Epithelial cell of prostate (primary cell): Measurements from ENCODE around the gene SYNE2.

Experiments used
- DNase-seq: peaks from one replicate; pipeline ENCODE4 v3.0.0-alpha.2; 2011; ENCODE audit warnings: low read depth, low spot score
- H3K27ac ChIP-seq: fragments of 450-650 bp; 2 replicates; pipeline ENCODE4 v1.5.1; 2017; ENCODE audit warnings: mild to moderate bottlenecking

SYNE2 gene

GRCh38 chr14:63908667-63909264 lies 56.0 kb downstream of the SYNE2 start:
- no peak overlapping the region for H3K27ac ChIP-seq

GRCh38 chr14:63909984-63910383 lies 57.2 kb downstream of the SYNE2 start:
- no peak overlapping the region for H3K27ac ChIP-seq
- DNase-seq: no peak

More at GRCh38 chr14:63908667-63909264, 56.0 kb downstream of the SYNE2 start:
- no peak for DNase-seq

GRCh38 chr14:63910583-63911363 lies 58.0 kb downstream of the SYNE2 start:
- no peak for DNase-seq
- no peak overlapping the region for H3K27ac ChIP-seq

DNA sequence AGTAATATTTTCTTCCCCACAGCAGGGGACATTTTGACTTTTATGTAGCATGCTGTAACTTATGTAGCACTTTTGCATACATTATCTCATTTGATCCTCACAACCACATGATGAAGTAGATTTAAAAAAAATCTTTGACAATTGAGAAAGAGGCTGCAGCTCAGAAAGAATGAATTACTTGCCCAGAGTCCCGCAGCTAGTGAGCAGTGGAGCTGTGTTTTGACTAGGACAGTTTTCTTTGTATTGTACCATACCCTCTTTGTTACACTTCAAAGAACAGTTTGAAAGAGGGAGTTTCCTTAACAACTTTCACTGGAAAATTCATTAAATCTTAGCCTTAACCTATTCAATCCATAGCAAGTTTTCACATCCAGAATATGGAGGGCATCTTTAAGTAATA lies 58.6 kb downstream of the SYNE2 start:
- DNase-seq: no peak
- H3K27ac ChIP-seq: no peak overlapping the region

DNA sequence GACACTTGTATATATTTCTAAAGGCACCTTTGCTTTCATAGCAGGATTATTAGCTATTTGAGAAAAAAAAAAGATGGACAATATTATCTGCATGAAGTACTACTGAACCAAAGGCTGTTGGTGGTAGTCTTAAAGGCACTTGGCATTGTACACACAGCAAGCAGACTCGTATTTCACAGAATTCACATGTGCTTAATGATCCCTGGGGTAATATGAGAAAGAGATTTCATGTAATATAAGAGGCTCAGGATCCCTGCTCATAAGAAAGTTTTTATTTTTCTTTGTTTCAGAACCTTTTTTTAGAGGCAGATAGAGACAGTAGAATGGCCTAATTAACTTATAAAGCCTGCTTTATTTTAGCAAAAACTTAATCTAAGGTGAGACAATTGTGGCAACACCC lies 59.5 kb downstream of the SYNE2 start:
- H3K27ac ChIP-seq: no peak overlapping the region
- DNase-seq: no peak

GRCh38 chr14:63918411-63918810 lies 65.6 kb downstream of the SYNE2 start:
- no peak overlapping the region for H3K27ac ChIP-seq
- DNase-seq: no peak

DNA sequence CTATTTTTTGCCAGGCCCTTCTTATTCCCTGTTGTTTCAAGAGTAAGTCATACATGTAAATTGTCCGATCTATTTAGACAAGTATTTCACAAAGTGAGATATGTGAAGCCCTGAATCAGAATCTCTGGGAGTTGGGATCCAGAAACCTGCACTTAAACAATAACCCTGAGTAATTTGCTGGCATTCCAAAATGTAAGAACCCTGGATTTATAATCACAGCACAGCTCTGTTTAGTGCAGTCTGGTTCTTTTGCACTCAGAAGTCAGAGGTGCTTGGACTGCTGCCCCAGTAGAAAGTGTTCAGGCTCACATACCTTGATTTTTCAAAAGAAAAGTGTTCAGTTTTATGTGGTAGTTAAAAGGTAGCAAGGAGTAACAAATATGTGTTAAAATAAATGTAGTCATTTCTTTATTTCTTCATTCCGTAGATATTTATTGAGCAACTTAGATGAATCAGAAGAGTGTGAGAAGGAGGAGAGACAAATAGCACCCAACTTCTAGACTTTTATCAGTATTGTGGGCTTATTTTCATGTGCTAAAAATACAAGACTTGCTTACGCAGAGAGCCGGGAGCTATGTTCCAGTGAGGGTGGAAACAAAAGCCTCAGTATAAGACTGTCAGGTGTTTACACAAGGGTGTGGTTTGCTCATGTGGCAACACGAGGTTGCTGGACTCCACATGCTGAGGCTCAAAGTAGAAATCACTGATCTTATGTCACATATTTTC lies 70.1 kb downstream of the SYNE2 start:
- H3K27ac ChIP-seq: peak overlapping the region; percentile 89
- peak; percentile 99 for DNase-seq

DNA sequence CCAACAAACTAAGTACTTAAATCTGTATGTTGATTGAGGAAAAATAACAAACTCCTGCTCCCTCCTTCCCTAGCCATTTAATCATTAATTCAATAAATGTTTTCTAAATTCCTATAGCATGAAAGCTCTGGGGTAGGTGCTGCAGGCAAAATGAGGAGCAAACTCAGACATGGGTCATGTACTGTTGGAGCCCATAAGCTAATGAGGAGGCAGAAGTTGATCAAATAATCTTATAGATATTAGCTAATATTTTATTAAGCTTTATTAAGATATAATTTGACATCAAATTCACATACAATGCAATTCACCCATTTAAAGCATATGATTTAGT lies 70.6 kb downstream of the SYNE2 start:
- peak overlapping the region; percentile 89 for H3K27ac ChIP-seq
- no peak for DNase-seq

GRCh38 chr14:63924375-63924774 lies 71.6 kb downstream of the SYNE2 start:
- DNase-seq: no peak
- H3K27ac ChIP-seq: no peak overlapping the region

DNA sequence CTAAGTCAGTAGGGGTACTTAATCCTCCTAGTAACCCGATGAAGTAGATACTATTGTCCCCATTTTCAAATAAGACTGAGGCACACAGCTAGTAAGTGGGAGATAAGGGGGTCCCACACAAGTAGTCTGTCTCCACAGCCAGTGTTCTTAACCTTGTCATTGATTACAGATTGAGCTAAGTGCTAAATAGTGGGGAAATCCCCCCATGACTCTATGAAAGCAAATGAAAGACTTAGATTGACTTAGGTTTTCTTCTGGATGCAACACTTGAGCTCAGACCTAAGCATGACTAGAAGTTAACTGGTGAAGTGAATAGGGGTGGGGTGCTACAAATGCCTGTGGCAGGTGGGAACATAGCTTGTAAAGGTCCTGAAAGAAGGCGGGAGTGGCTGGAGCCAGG lies 73.8 kb downstream of the SYNE2 start:
- H3K27ac ChIP-seq: no peak overlapping the region

GRCh38 chr14:63928744-63929174 lies 76.0 kb downstream of the SYNE2 start:
- no peak for DNase-seq
- H3K27ac ChIP-seq: no peak overlapping the region

More for the DNA sequence above, 73.8 kb downstream of the SYNE2 start:
- no peak for DNase-seq

DNA sequence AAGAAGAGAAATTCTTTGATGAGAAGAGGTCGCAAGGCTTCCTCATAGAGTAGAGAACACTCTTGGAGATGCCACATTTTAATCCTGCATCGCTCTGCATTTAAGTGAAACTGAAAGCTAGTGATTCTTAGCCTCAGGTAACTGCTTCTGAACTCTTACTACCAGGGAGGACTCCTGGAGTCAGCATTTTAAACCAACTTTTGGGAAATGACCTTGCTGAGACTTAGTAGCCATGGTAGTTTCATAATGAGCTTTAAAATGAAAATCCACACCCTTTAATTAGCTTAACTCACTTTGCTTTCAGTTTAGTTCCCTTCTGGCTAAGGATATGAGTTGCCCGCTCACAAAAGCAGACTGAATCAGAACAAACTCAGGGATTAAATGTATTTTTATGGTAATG lies 80.3 kb downstream of the SYNE2 start:
- no peak for DNase-seq

DNA sequence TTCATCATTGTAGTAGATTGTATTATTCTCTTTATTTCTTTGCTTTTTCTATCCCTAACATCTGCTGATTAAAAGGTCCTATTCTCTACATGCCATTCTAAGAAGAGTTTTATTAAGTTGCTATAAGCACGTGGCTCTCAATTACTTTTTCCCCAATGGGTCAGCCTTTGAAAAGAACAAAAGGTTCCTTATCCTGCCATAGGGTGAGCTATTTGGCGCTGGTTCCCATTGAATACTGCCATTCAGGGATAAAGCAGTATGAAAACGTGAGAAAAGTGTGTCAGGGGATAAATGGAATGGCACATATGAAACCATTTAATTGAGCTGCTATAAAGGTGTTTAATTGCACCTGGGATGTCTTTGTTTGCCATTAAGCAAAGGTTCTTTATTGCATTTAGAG lies 80.9 kb downstream of the SYNE2 start:
- H3K27ac ChIP-seq: no peak overlapping the region
- no peak for DNase-seq

More for the DNA sequence above, 80.3 kb downstream of the SYNE2 start:
- H3K27ac ChIP-seq: no peak overlapping the region

DNA sequence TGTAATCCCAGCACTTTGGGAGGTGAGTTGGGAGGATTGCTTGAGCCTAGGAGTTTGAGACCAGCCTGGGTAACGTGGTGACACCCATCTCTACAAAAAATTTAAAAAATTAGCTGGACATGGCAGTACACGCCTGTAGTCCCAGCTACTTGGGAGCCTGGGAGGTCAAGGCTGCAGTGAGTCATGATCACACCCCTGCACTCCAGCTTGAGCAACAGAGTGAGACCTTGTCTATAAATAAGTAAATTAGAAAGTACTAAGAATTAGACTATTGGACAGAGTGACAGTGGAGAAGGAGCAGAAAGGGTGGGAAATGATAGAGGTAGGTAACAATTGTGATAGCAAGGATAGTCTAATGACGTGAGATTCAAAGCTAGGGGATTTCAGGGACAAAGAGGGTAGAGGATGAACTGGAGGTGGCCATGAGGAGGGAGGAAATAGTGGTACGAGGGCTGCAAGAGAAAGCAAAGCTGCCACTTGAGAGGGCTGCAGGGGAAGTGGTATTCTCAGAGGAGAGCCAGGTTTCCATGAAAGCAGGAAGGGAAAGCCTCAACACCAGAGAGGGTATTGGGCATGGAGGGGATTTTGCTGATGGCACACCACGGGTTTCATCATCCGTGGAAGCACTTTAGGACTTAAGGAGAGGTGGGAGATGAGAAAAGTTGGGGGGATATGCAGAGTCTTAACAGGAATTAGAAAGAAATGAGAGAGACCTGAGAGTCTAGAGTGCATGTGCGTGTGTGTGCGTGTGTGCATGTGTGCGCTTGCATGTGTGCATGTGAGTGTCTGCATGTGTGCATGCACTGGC lies 85.6 kb downstream of the SYNE2 start:
- DNase-seq: peak; percentile 24
- H3K27ac ChIP-seq: no peak overlapping the region

GRCh38 chr14:63939006-63939270 lies 86.1 kb downstream of the SYNE2 start:
- DNase-seq: no peak
- H3K27ac ChIP-seq: no peak overlapping the region

DNA sequence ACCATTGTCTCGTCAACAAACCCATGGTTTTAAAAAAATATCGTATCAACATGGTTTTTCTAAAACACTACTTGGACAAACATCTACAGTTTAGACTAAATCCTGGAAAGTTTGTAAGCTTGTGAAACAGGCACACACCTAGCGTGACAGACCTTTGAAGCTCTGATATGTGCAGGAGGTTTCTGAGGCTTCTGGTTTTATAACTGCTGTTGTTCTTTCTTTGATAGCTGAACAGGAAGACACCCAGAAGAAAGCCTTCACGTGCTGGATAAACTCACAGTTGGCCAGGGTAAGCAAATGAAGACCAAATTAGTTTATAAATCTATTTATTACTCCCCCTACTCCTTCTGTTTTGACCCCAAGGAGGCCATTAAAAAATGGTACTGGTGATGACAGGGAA lies 87.6 kb downstream of the SYNE2 start:
- H3K27ac ChIP-seq: no peak overlapping the region
- no peak for DNase-seq

DNA sequence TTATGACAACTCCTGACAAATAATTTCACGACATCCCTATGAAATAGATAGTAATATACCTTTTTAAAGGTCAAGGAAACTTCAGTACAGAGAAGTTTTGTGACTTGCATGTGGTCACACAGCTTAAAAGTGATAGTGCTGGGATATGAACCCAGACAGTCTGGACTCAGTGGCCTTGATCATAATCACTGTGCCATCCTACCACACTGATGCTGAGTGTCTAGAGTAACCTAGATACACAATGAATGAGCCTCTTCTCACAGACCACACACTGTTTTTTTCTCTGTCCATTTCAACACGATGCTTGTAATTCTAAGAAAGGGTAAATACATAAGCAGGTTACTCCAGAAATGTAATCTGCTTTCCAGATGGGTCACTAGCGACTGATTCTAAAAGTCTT lies 88.2 kb downstream of the SYNE2 start:
- DNase-seq: no peak

DNA sequence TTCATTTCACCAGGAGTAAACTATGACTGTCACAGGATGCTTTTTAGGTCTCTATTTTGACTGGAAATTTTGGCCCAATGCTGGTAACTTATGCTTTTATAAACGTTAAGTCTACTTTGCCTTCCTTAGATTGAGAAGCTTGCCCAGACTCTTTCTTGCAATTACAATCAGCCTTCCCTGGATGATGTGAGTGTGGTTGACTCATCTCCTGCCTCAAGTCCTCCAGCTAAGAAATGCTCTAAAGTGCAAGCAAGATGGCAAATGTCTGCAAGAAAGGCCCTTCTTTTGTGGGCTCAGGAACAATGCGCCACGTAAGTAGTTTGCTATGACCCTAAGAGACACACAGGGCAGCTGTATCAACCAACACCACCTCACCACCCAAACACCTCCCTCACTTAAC lies 96.9 kb downstream of the SYNE2 start:
- DNase-seq: no peak
- no peak overlapping the region for H3K27ac ChIP-seq

More for the DNA sequence above, 88.2 kb downstream of the SYNE2 start:
- no peak overlapping the region for H3K27ac ChIP-seq

GRCh38 chr14:63951021-63951420 lies 98.2 kb downstream of the SYNE2 start:
- no peak overlapping the region for H3K27ac ChIP-seq
- no peak for DNase-seq

DNA sequence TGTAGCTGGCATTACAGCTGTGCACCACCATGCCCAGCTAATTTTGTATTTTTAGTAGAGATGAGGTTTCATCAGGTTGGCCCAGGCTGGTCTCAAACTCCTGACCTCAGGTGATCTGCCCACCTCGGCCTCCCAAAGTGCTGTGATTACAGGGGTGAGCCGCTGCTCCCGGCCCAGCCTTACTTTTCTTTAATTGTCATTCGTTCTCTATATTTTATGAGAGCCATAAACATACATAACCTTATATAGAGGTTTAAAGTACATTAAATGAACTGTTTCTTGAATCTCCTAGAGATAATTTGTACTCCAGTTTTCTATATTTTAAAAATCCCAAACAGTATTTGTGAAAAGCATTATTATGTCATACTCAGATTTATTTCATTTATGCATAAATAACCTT lies 98.6 kb downstream of the SYNE2 start:
- no peak overlapping the region for H3K27ac ChIP-seq
- DNase-seq: no peak
